Activated naive CD4-positive, alpha-beta T cell treated with anti-CD3 and anti-CD28 coated beads, Interleukin-2, amount 50 U/mL, for 16 hours (primary cell): Measurements from ENCODE around the gene RGMA.

ENCODE experiments used
- DNase-seq: peaks from one replicate; pipeline ENCODE4 v3.0.0-alpha.2; 2020

RGMA gene

GRCh38 chr15:93001156-93001555, 87.9 kb downstream of the RGMA start:
- DNase-seq, result no peak

GRCh38 chr15:92997821-92998220, 91.2 kb downstream of the RGMA start:
- no peak for DNase-seq

- no peak for DNase-seq
Measured at GRCh38 chr15:92992720-92993119, 96.3 kb downstream of the RGMA start.

DNA sequence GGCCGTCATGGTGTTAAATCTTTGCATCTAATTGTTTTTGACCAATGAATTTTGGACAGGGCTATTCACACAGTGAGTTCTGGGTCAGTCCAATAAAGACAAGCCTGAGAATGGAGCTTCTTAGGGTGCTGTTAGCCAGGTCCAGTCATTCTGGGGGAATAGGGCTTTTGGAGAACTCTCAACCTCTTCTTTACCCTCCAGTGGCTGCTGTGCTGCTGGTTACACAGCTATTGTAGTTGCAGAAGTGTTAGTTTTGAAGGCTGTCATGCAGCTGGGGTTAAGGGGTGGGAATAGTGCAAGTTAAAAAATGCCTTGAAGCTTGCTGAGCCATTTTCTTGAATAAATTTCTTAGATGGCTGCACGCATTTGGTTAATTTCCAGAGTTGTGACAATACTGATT, 99.0 kb downstream of the RGMA start:
- no peak for DNase-seq

GRCh38 chr15:92989470-92989869, 99.5 kb downstream of the RGMA start:
- no peak for DNase-seq
